ENCODE measurements around the gene SLC3A2. TPM values are rescaled to one million over a fixed set of nuclear protein-coding genes. Genes with fewer than 3 reads are reported as not detected.

SLC3A2 gene
- total and polyA plus RNA-seq, 11 donors = 26.6 to 103 (median 59.1) TPM

DNA sequence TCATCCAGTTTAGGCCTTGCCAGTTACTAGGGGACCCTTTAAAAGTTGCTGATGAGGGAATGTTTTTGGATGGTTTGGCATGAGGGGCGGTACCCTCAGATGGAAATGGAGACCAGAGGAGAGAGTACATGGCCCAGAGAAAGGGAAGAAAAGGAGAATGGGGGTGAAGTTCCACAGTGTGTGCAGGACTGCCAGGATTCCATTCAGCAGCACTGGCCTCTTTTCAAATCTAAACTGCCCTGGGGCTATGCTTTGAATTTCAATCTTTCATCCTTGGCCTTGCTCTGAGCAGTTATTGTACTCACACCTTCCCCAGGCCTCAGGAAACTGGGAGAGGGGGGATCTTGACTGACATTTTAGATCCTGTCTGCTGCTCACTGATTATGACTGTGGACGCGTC is 3.0 kb downstream of the SLC3A2 start:
- H3K4me3 ChIP-seq = peak overlapping the region in 3 of 12 donors; percentile 3 to 99 (median 99)
- TF ChIP-seq, protein P1, sequence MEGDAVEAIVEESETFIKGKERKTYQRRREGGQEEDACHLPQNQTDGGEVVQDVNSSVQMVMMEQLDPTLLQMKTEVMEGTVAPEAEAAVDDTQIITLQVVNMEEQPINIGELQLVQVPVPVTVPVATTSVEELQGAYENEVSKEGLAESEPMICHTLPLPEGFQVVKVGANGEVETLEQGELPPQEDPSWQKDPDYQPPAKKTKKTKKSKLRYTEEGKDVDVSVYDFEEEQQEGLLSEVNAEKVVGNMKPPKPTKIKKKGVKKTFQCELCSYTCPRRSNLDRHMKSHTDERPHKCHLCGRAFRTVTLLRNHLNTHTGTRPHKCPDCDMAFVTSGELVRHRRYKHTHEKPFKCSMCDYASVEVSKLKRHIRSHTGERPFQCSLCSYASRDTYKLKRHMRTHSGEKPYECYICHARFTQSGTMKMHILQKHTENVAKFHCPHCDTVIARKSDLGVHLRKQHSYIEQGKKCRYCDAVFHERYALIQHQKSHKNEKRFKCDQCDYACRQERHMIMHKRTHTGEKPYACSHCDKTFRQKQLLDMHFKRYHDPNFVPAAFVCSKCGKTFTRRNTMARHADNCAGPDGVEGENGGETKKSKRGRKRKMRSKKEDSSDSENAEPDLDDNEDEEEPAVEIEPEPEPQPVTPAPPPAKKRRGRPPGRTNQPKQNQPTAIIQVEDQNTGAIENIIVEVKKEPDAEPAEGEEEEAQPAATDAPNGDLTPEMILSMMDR (IDR thresholded peaks at IDR 0.05) = no peak
- TF ChIP-seq POLR2A (IDR thresholded peaks at IDR 0.05) = no peak
- ATAC-seq (no peak), DNase-seq (no peak)
- H3K27me3 ChIP-seq = no peaks in the 10 kb centered on the region
- H3K9me3 ChIP-seq = no peaks in the 10 kb centered on the region
- peaks cover 13 to 64% (median 40%) of the 10 kb centered on the region in 12 donors for H3K4me1 ChIP-seq
- intact Hi-C loops (cut with DNase I) = loop anchor here in 1 of 10 donors (5.0 kb wide), 1 partner anchor 96 kb away; the partner anchor contains the start of gene TMEM179B
- WGBS, 4 donors = 70 to 81% (median 74%) methylated on average over 3 of the region's 3 CpGs
- H3K27ac ChIP-seq = peak overlapping the region in 4 of 12 donors; percentile 95 to 100 (median 99)
- H3K36me3 ChIP-seq = peaks cover 4 to 65% (median 62%) of the 10 kb centered on the region in 9 donors

DNA sequence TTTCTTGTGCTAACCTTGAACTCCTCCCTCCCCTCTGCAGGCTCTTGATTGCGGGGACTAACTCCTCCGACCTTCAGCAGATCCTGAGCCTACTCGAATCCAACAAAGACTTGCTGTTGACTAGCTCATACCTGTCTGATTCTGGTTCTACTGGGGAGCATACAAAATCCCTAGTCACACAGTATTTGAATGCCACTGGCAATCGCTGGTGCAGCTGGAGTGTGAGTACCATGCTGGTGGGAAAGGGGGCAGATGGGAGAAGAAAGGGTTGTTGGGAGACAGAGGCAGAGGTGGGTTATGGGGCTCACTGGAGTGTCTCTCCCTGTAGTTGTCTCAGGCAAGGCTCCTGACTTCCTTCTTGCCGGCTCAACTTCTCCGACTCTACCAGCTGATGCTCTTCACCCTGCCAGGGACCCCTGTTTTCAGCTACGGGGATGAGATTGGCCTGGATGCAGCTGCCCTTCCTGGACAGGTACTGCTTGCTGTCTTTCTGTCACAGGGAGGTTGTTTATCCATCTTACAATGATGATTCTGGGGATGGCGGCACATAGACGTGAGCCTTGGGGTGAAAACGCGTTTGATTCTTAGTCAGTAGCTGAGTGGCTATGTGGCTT is 4.5 kb downstream of the SLC3A2 start:
- DNase-seq (no peak), ATAC-seq (no peak)
- intact Hi-C loops (cut with DNase I) = no loop called here
- Histone ChIP-seq H3K4me1 (peaks cover 7 to 55% (median 29%) of the 10 kb centered on the region in 12 donors), H3K4me3 (no peak overlapping the region), H3K9me3 (no peaks in the 10 kb centered on the region), H3K36me3 (peaks cover 5 to 79% (median 72%) of the 10 kb centered on the region in 9 donors), H3K27me3 (no peaks in the 10 kb centered on the region), H3K27ac (no peak overlapping the region)
- WGBS, 4 donors = 89 to 93% (median 92%) methylated on average over 11 of the region's 11 CpGs
- TF ChIP-seq POLR2A (IDR thresholded peaks at IDR 0.05) = no peak
- TF ChIP-seq, protein P1 (IDR thresholded peaks at IDR 0.05) = no peak

DNA sequence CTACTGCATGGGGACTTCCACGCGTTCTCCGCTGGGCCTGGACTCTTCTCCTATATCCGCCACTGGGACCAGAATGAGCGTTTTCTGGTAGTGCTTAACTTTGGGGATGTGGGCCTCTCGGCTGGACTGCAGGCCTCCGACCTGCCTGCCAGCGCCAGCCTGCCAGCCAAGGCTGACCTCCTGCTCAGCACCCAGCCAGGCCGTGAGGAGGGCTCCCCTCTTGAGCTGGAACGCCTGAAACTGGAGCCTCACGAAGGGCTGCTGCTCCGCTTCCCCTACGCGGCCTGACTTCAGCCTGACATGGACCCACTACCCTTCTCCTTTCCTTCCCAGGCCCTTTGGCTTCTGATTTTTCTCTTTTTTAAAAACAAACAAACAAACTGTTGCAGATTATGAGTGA is 7.7 kb downstream of the SLC3A2 start:
- Histone ChIP-seq H3K27me3 (no peaks in the 10 kb centered on the region), H3K36me3 (peaks cover 5 to 66% (median 62%) of the 10 kb centered on the region in 9 donors), H3K9me3 (no peaks in the 10 kb centered on the region), H3K27ac (no peak overlapping the region), H3K4me1 (peaks cover 0 to 43% (median 14%) of the 10 kb centered on the region in 12 donors), H3K4me3 (no peak overlapping the region)
- TF ChIP-seq, protein P1 (IDR thresholded peaks at IDR 0.05) = no peak
- no peak for TF ChIP-seq POLR2A (IDR thresholded peaks at IDR 0.05)
- ATAC-seq = no peak
- no peak for DNase-seq
- intact Hi-C loops (cut with DNase I) = no loop called here
- 83 to 92% (median 90%) methylated on average over 14 of the region's 14 CpGs for WGBS, 4 donors

DNA sequence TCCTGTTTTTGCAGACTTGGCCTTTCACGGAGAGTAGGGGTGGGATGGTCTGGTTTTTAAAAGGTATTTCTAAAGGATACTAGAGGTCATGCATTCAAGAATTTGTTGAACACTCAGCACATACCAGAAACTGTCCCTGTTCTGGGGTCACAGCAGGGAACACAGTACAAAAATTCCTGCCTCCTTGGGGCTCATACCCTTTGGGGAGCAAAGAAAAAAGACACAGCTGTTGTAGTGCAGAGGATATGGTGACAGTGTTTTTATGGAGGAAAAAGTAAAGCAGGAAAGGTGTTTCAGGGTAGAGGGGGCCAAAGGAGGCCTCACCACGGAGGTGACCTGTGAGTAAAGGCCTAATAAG is 8.4 kb downstream of the SLC3A2 start:
- ATAC-seq (no peak), DNase-seq (no peak)
- H3K27ac ChIP-seq = peak overlapping the region in 3 of 12 donors; percentile 27 to 55 (median 29)
- intact Hi-C loops (cut with DNase I) = no loop called here
- peaks cover 5 to 59% (median 56%) of the 10 kb centered on the region in 9 donors for H3K36me3 ChIP-seq
- TF ChIP-seq POLR2A (IDR thresholded peaks at IDR 0.05) = no peak
- TF ChIP-seq, protein P1 (IDR thresholded peaks at IDR 0.05) = no peak
- H3K4me1 ChIP-seq = peaks cover 0 to 36% (median 9%) of the 10 kb centered on the region in 12 donors
- no peaks in the 10 kb centered on the region for H3K9me3 ChIP-seq
- H3K27me3 ChIP-seq = no peaks in the 10 kb centered on the region
- 62 to 72% (median 67%) methylated on average over 2 of the region's 2 CpGs for whole genome bisulfite sequencing, 4 donors
- no peak overlapping the region for H3K4me3 ChIP-seq
